ENCODE data around the gene SCO2.

DNA sequence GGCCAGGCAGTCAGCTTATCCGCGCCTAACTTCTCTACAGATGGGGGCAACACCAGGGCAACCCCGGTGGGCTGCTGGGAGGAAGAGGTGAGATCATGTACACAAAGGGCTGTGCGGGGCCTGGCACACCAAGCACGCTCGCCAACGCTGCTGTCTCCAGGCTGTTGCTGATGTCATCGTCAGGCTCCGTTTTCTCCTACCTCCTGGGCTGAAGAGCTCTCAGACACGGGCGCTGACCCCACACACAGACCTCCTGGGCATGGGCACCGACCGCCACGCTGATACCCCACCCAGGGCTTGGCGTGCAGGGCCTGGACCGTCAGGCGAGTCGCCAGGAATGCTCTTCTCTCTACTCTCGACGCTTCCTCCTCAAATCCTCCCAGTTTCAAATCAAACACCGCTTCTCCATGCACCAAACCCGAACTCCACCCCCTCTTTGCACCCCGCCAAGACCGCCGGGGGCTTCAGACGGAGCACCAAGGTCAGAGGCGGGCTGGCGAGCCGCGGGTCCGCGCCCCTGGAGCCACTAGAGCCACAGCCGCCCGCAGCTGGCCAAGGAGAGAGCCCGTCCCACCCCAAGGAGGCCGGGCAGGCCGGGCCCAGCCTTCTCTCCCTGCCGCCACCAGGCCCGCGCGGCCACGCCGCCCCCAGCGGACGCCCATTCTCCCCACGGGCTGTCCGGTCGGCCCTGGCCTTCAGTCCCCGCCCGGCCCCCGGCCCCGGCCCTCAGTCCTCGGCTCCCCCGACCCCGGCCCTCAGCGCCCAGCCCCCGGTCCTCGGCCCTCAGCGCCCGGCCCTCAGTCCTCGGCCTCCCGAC, 51.3 kb downstream of the SCO2 start:
- TF ChIP-seq, protein P1, sequence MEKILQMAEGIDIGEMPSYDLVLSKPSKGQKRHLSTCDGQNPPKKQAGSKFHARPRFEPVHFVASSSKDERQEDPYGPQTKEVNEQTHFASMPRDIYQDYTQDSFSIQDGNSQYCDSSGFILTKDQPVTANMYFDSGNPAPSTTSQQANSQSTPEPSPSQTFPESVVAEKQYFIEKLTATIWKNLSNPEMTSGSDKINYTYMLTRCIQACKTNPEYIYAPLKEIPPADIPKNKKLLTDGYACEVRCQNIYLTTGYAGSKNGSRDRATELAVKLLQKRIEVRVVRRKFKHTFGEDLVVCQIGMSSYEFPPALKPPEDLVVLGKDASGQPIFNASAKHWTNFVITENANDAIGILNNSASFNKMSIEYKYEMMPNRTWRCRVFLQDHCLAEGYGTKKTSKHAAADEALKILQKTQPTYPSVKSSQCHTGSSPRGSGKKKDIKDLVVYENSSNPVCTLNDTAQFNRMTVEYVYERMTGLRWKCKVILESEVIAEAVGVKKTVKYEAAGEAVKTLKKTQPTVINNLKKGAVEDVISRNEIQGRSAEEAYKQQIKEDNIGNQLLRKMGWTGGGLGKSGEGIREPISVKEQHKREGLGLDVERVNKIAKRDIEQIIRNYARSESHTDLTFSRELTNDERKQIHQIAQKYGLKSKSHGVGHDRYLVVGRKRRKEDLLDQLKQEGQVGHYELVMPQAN (IDR thresholded peaks at IDR 0.05; ENCODE audit: borderline replicate concordance): no peak
- TF ChIP-seq RCOR1 (IDR thresholded peaks at IDR 0.05; ENCODE audit: borderline replicate concordance in 1 of 2, low read depth in 2 of 2, low read length in 2 of 2): no peak
- TF ChIP-seq, protein P2, sequence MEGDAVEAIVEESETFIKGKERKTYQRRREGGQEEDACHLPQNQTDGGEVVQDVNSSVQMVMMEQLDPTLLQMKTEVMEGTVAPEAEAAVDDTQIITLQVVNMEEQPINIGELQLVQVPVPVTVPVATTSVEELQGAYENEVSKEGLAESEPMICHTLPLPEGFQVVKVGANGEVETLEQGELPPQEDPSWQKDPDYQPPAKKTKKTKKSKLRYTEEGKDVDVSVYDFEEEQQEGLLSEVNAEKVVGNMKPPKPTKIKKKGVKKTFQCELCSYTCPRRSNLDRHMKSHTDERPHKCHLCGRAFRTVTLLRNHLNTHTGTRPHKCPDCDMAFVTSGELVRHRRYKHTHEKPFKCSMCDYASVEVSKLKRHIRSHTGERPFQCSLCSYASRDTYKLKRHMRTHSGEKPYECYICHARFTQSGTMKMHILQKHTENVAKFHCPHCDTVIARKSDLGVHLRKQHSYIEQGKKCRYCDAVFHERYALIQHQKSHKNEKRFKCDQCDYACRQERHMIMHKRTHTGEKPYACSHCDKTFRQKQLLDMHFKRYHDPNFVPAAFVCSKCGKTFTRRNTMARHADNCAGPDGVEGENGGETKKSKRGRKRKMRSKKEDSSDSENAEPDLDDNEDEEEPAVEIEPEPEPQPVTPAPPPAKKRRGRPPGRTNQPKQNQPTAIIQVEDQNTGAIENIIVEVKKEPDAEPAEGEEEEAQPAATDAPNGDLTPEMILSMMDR (IDR thresholded peaks at IDR 0.05 in 2 of 3, conservative IDR thresholded peaks at IDR 0.05 in 1 of 3; ENCODE audit: insufficient read depth in 2 of 3, low read depth in 1 of 3, low read length in 3 of 3): no peak
